ENCODE data around the gene STK4.

The STK4 gene

GRCh38 chr20:44924541-44924940 is 41.8 kb upstream of the STK4 start:
- no peak overlapping the region for H3K27ac ChIP-seq (replicated peaks)
- no peak for TF ChIP-seq POLR2AphosphoS5 (IDR thresholded peaks at IDR 0.05; ENCODE audit: low read depth)

GRCh38 chr20:44928595-44928994 is 37.7 kb upstream of the STK4 start:
- no peak for DNase-seq (ENCODE audit: low read depth in 1 of 2, low spot score in 1 of 2)
- no peak overlapping the region for H3K27ac ChIP-seq (replicated peaks)
- no peak for TF ChIP-seq SPI1 (IDR thresholded peaks at IDR 0.05; ENCODE audit: borderline replicate concordance, low read depth)
- TF ChIP-seq CTCF (IDR thresholded peaks at IDR 0.05; ENCODE audit: insufficient read depth, low read length), result no peak
- no peak for TF ChIP-seq POLR2AphosphoS5 (IDR thresholded peaks at IDR 0.05; ENCODE audit: low read depth)
- TF ChIP-seq REST (IDR thresholded peaks at IDR 0.05; ENCODE audit: insufficient replicate concordance, low read depth), result no peak
- no peak for TF ChIP-seq GABPA (IDR thresholded peaks at IDR 0.05; ENCODE audit: low read depth)
- H3K27me3 ChIP-seq (ENCODE audit: insufficient read depth, poor library complexity, severe bottlenecking), result no peaks in the 10 kb centered on the region
- H3K4me3 ChIP-seq (replicated peaks; ENCODE audit: insufficient read depth, low read length), result no peak overlapping the region

More at GRCh38 chr20:44924541-44924940, 41.8 kb upstream of the STK4 start:
- no peaks in the 10 kb centered on the region for H3K27me3 ChIP-seq (ENCODE audit: insufficient read depth, poor library complexity, severe bottlenecking)
- DNase-seq (ENCODE audit: low read depth in 1 of 2, low spot score in 1 of 2), result no peak
- H3K4me3 ChIP-seq (replicated peaks; ENCODE audit: insufficient read depth, low read length), result no peak overlapping the region

- Histone ChIP-seq H3K27ac (replicated peaks) (no peak overlapping the region), H3K4me3 (replicated peaks; ENCODE audit: insufficient read depth, low read length) (no peak overlapping the region), H3K27me3 (ENCODE audit: insufficient read depth, poor library complexity, severe bottlenecking) (no peaks in the 10 kb centered on the region)
- DNase-seq (ENCODE audit: low read depth in 1 of 2, low spot score in 1 of 2), result no peak
- no peak for TF ChIP-seq REST (IDR thresholded peaks at IDR 0.05; ENCODE audit: insufficient replicate concordance, low read depth)
- TF ChIP-seq GABPA (IDR thresholded peaks at IDR 0.05; ENCODE audit: low read depth), result no peak
- no peak for TF ChIP-seq SPI1 (IDR thresholded peaks at IDR 0.05; ENCODE audit: borderline replicate concordance, low read depth)
- no peak for TF ChIP-seq POLR2AphosphoS5 (IDR thresholded peaks at IDR 0.05; ENCODE audit: low read depth)
- TF ChIP-seq CTCF (IDR thresholded peaks at IDR 0.05; ENCODE audit: insufficient read depth, low read length), result no peak
These were observed 35.7 kb upstream of the STK4 start for GRCh38 chr20:44930517-44931168.

- no peak for DNase-seq (ENCODE audit: low read depth in 1 of 2, low spot score in 1 of 2)
- Histone ChIP-seq H3K4me3 (replicated peaks; ENCODE audit: insufficient read depth, low read length) (no peak overlapping the region), H3K27me3 (ENCODE audit: insufficient read depth, poor library complexity, severe bottlenecking) (no peaks in the 10 kb centered on the region), H3K27ac (replicated peaks) (no peak overlapping the region)
- TF ChIP-seq REST (IDR thresholded peaks at IDR 0.05; ENCODE audit: insufficient replicate concordance, low read depth) (no peak), CTCF (IDR thresholded peaks at IDR 0.05; ENCODE audit: insufficient read depth, low read length) (no peak), SPI1 (IDR thresholded peaks at IDR 0.05; ENCODE audit: borderline replicate concordance, low read depth) (no peak), POLR2AphosphoS5 (IDR thresholded peaks at IDR 0.05; ENCODE audit: low read depth) (no peak), GABPA (IDR thresholded peaks at IDR 0.05; ENCODE audit: low read depth) (no peak)
These were observed 34.4 kb upstream of the STK4 start for GRCh38 chr20:44931911-44932310.

Measured in HL-60 (cell line).